T-helper 1 cell treated with Interleukin-12 subunit alpha and Interleukin-12 subunit beta and Interleukin-4 antibody, amounts not matched to agents 30 μg/mL and 1 μg/mL, for 36 hours (primary cell): ENCODE results near the gene ZC3H6.
"Not testable (repeated sequence)": the region's sequence is repeated elsewhere in the genome, so short reads cannot be mapped to it uniquely, and the experiment has no call there.

Experiments
- H3K27ac Mint-ChIP-seq: one replicate; pipeline ENCODE4 v1.8.0; 2021; ENCODE audit warnings: mild to moderate bottlenecking, mixed read lengths
- H3K27me3 Mint-ChIP-seq: one replicate; pipeline ENCODE4 v1.8.0; 2021; ENCODE audit warnings: low read depth, mixed read lengths
- H3K36me3 Mint-ChIP-seq: one replicate; pipeline ENCODE4 v1.8.0; 2021; ENCODE audit warnings: low read depth, mixed read lengths
- H3K4me1 Mint-ChIP-seq: one replicate; pipeline ENCODE4 v1.8.0; 2021; ENCODE audit warnings: low read depth, mixed read lengths
- H3K4me3 Mint-ChIP-seq: one replicate; pipeline ENCODE4 v1.8.0; 2021; ENCODE audit warnings: mild to moderate bottlenecking, moderate library complexity, mixed read lengths
- H3K9me3 Mint-ChIP-seq: one replicate; pipeline ENCODE4 v1.8.0; 2021; ENCODE audit warnings: mixed read lengths

Gene ZC3H6

DNA sequence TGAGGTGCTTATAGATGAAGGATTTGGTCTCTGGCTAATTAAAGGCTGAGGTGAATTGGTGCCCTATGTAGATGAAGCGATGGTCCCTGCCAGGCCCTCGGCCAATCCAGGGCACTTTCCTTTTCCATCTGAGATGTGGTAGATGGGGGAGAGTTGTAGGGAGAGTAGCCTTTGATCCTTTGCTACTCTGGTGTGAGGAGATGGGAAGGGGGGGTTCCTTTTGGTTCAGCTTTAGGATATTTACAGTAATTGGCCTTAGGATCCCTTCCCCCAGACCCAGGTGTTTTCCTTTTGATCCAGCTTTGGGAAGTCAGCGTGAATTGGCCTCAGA, 15.1 kb upstream of the ZC3H6 start:
- Mint-ChIP-seq H3K27me3 (peaks cover 23% of the 10 kb centered on the region), H3K9me3 (peaks cover 7% of the 10 kb centered on the region), H3K27ac (no peak overlapping the region), H3K4me3 (no peak overlapping the region), H3K36me3 (no peaks in the 10 kb centered on the region), H3K4me1 (peaks cover 13% of the 10 kb centered on the region)

GRCh38 chr2:112262876-112263275, 12.5 kb upstream of the ZC3H6 start:
- no peak overlapping the region for H3K4me3 Mint-ChIP-seq
- H3K4me1 Mint-ChIP-seq, result peaks cover 6% of the 10 kb centered on the region
- peaks cover 35% of the 10 kb centered on the region for H3K27me3 Mint-ChIP-seq
- no peak overlapping the region for H3K27ac Mint-ChIP-seq
- peaks cover 7% of the 10 kb centered on the region for H3K9me3 Mint-ChIP-seq
- no peaks in the 10 kb centered on the region for H3K36me3 Mint-ChIP-seq

GRCh38 chr2:112268547-112268946, 6.8 kb upstream of the ZC3H6 start:
- Mint-ChIP-seq H3K9me3 (peaks cover 6% of the 10 kb centered on the region), H3K4me3 (no peak overlapping the region), H3K27ac (no peak overlapping the region), H3K36me3 (peaks cover 5% of the 10 kb centered on the region), H3K4me1 (peaks cover 2% of the 10 kb centered on the region), H3K27me3 (peaks cover 24% of the 10 kb centered on the region)

- peaks cover 11% of the 10 kb centered on the region for H3K4me1 Mint-ChIP-seq
- H3K36me3 Mint-ChIP-seq, result peaks cover 5% of the 10 kb centered on the region
- H3K27ac Mint-ChIP-seq, result peak overlapping the region; percentile 55
- H3K9me3 Mint-ChIP-seq, result peaks cover 6% of the 10 kb centered on the region
- H3K27me3 Mint-ChIP-seq, result no peaks in the 10 kb centered on the region
- no peak overlapping the region for H3K4me3 Mint-ChIP-seq
Observed at GRCh38 chr2:112272669-112273068, 2.7 kb upstream of the ZC3H6 start.

GRCh38 chr2:112273349-112273748, 2.0 kb upstream of the ZC3H6 start:
- Mint-ChIP-seq H3K36me3 (peaks cover 3% of the 10 kb centered on the region), H3K4me3 (peak overlapping the region; percentile 21), H3K9me3 (peaks cover 4% of the 10 kb centered on the region), H3K4me1 (peaks cover 11% of the 10 kb centered on the region), H3K27ac (no peak overlapping the region), H3K27me3 (no peaks in the 10 kb centered on the region)

DNA sequence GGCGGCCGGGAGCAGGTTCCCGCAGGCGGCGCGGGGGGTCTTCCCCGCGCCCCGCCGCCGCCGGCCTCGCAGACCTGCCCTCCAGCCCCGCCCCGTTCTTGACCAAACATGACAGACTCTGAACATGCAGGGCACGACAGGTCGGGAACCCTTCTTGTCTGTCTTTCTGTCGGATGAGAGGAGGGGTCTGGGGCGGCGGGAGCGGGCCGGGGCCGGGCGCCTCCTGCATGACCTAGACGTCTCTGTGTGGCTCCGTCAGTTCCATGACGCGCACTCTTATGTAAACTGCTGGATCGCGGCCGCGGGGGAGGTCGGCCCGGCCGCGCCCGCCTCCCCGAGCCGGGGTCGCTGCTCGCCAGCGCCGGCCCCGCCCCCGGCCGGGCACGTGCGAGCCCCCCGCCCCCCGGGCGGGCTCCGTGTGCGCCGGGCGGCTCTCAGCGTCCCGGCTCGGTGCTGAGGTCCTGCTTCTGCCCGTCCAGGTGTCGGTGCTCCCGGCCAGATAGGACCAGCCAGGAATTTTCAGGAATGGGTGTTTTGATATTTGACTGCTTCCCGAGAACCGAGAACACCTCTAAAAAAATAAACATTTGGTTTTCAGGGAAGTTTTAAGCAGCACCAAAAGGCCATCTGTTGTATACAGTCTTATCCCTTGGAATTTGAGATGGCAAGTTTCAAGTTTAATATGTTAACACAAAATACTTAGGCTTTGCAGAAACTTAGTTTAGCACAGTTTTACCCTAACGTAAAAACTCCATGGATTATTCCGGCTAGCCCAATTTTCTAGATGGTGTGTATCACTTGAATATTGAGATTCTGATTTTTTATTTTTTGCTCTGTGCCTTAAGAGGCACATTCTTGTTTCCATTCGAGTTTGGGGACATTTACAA, 733 bp downstream of the ZC3H6 start:
- peaks cover 11% of the 10 kb centered on the region for H3K4me1 Mint-ChIP-seq

DNA sequence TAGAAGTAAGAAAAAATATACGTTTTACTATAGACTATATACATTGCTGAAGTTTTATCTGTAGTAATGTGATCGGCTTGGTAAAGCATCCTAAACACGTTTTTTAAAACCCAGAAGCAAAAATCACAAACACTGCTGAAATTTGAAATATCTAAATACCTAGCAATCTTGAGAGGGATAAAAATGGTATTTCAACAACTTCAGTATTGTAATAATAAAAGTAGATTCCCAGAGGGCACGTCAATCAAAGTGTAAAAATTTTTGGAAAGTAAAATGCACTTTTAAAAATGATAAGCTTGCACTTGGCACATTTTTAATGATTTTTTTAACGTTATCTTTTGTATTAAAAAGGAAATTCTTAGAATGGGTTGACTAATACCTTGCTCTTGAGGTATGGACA, 1.6 kb downstream of the ZC3H6 start:
- no peaks in the 10 kb centered on the region for H3K9me3 Mint-ChIP-seq
- no peaks in the 10 kb centered on the region for H3K27me3 Mint-ChIP-seq
- peaks cover 11% of the 10 kb centered on the region for H3K4me1 Mint-ChIP-seq
- no peak overlapping the region for H3K27ac Mint-ChIP-seq
- no peak overlapping the region for H3K4me3 Mint-ChIP-seq
- H3K36me3 Mint-ChIP-seq, result no peaks in the 10 kb centered on the region

More for the DNA sequence above, 733 bp downstream of the ZC3H6 start:
- peak overlapping the region; percentile 91 for H3K4me3 Mint-ChIP-seq
- peak overlapping the region; percentile 96 for H3K27ac Mint-ChIP-seq
- H3K27me3 Mint-ChIP-seq, result no peaks in the 10 kb centered on the region
- H3K9me3 Mint-ChIP-seq, result no peaks in the 10 kb centered on the region
- no peaks in the 10 kb centered on the region for H3K36me3 Mint-ChIP-seq

DNA sequence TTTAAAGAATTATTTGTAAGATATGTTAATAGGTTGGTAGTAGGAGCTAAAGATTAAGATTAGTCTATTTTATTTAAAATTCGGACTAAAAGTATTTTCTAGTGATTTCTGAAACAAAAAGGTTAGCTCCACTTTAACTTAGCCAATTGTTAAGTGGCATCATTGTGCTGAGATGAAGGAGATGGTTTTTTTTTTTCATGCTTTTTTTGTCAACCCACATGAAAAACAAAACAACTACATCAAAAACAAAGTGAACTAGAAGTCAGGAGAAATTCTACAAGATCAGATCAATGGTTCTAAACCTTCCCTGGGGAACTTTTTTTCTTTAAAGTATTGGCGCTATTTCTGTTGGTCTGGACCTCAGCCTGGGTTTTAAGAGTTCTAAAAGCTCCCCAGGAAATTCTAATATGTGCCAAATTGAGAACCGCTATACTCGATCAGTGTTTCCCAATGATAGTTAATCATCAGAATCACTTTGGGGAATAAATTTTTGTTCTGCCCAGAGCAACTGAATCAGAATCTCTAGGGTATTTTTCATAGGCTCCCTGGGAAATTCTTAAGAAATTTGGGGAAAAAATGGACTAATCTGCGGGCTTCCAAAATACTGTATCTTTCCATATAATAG, 2.3 kb downstream of the ZC3H6 start:
- Mint-ChIP-seq H3K27ac (no peak overlapping the region), H3K4me1 (peaks cover 9% of the 10 kb centered on the region), H3K9me3 (no peaks in the 10 kb centered on the region), H3K4me3 (no peak overlapping the region), H3K27me3 (no peaks in the 10 kb centered on the region), H3K36me3 (no peaks in the 10 kb centered on the region)

DNA sequence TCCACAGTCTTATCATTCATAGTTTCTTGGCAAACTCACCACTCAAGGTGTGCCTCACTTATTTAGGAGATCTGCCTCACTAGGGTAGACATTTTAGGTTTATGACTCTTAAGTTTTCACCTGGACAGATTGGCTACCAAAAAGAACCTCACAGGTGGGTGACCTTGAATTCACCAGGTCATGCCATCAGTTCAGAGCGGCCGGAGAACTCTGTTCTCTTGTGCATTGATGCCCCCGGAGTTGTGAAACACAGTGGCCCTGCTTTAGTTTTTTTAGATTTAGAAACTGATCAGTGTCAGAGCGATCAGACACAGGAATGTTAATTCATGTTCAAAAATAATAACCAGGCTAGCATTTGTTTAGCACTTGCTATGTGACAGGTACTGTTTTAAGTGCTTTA, 6.7 kb downstream of the ZC3H6 start:
- H3K27ac Mint-ChIP-seq, H3K4me3 Mint-ChIP-seq, H3K4me1 Mint-ChIP-seq, H3K9me3 Mint-ChIP-seq, H3K36me3 Mint-ChIP-seq, H3K27me3 Mint-ChIP-seq: not testable (repeated sequence)

DNA sequence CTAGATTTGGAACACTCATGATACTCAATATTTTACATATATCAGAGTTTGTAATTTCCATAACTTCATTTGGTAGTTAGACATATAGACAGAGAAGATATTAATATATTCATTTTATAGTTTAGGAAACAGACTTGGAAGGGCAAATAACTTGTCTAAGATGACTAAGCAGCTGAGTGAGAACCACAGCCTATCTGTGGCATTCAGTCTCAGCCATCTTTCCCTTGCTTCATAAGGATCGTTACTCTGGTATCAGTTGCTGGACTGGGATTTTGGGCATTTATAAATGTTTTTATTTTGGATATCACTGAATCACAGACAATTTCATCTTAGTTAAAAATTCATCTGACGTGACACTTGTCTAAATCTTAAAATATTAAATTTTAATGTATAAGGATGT, 8.1 kb downstream of the ZC3H6 start:
- not testable (repeated sequence) for H3K27me3 Mint-ChIP-seq, H3K27ac Mint-ChIP-seq, H3K9me3 Mint-ChIP-seq, H3K36me3 Mint-ChIP-seq, H3K4me1 Mint-ChIP-seq, H3K4me3 Mint-ChIP-seq

DNA sequence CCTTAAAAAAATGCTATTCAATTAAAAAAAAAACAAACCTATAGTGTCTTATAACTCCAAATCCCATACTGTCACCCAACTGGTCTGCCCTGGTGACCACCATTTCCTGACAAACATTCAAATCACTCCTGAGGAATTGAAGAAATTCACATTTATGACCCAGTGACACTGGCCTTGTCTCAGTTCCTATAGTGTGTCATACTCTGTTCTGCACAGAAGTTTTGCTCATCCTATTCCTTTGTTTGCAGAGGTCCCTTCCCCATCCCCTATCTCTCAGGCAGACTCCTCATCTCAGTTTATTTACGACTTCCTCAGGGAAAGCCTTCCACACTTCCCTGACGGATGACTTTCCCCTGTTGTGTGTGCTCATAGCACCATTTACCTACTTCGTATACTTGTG, 14.7 kb downstream of the ZC3H6 start:
- Mint-ChIP-seq H3K4me1 (no peaks in the 10 kb centered on the region), H3K9me3 (no peaks in the 10 kb centered on the region), H3K36me3 (no peaks in the 10 kb centered on the region), H3K27ac (no peak overlapping the region), H3K27me3 (no peaks in the 10 kb centered on the region), H3K4me3 (no peak overlapping the region)

DNA sequence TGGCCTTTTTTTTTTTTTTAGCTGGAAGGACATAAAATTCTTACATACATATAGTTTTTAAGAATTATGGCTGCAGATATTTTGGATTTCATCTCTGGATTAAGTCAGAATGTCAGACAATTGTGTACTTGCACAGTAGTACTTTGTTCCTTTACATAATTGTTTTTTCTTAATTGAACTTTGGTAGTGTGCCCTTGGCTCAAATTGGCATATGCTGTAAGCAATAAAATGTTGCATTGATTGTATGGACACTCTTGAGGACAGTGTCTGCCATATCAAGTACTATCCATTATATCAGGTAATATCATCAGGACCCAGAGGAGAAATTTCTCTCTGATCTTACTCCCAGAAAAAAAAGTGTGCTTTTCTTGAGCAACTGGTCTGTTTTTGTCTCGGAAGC, 15.3 kb downstream of the ZC3H6 start:
- no peaks in the 10 kb centered on the region for H3K9me3 Mint-ChIP-seq
- H3K4me1 Mint-ChIP-seq, result no peaks in the 10 kb centered on the region
- no peaks in the 10 kb centered on the region for H3K27me3 Mint-ChIP-seq
- no peak overlapping the region for H3K27ac Mint-ChIP-seq
- no peak overlapping the region for H3K4me3 Mint-ChIP-seq
- H3K36me3 Mint-ChIP-seq, result no peaks in the 10 kb centered on the region

DNA sequence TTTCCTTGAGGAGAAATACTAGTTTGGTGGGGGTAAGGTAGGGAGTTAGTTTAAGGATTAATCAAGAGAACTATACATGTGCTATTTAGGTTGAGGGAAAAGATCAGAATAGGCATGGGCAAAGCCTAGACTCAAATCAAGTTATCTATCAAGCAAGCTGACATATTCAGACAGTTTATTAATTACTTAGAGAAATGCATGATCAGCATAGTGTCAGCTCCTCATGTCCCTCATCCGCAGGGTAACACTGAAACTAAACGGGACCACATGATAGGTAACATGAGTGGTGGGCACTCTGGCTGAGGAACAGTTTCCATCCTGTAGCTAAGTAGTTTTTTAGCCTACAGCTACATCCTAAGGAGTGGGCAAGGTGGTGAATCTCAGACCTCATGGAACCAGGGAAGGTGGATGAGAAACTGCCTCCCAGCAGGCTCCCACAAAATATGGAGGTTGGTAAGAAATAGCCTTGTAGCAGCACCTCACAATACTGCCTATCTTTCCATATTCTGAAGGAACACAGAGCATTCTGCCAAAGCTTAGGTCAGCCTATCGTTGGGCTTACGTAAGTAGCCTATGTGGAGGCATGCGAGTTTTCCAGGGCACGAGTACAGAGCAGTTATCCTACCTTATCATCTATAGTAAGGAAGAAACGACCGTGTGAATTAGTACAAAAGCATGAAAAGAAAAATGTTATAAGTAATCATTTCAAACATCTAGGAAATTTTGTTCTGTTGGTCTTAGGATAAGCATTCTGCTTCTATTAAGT, 18.4 kb downstream of the ZC3H6 start:
- Mint-ChIP-seq H3K9me3 (no peaks in the 10 kb centered on the region), H3K27ac (no peak overlapping the region), H3K4me3 (no peak overlapping the region), H3K36me3 (no peaks in the 10 kb centered on the region), H3K4me1 (peaks cover 2% of the 10 kb centered on the region), H3K27me3 (no peaks in the 10 kb centered on the region)

DNA sequence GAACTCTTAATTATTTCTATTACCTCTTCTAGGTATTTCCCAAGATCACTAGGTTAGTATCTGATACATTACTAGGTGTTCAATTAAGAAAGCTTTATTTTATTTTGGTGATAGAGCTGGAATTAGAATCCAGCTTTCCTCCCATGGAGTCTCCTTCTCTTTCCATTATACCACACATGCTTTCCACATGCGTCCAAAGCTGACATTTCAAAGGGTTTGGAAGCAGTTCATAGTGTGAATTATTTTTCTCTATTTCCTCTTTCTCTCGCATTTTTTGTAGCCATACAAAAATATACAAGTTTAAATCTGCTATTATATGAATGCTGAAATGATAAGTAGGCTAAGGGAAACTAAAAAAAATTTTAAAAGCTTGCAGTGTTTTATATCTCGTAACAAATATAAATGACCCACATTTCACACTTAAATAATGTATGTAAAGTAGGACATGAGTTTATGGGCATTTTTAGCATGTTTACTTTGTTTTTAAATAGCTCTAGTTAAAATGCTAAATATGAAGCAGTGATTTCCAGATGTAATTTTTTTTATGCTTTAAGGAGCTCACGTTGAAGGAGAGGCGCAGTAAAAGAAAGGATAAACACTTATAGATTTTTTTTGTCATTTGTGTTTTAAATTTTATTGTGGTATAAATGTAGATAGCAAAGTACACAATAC, 20.1 kb downstream of the ZC3H6 start:
- no peak overlapping the region for H3K27ac Mint-ChIP-seq
- H3K4me3 Mint-ChIP-seq, result no peak overlapping the region
- H3K4me1 Mint-ChIP-seq, result peaks cover 2% of the 10 kb centered on the region
- H3K9me3 Mint-ChIP-seq, result no peaks in the 10 kb centered on the region
- no peaks in the 10 kb centered on the region for H3K27me3 Mint-ChIP-seq
- H3K36me3 Mint-ChIP-seq, result peaks cover 2% of the 10 kb centered on the region
